ENCODE data around the gene PPP6R1. TPM values are rescaled to one million over a fixed set of nuclear protein-coding genes. Genes with fewer than 3 reads are reported as not detected.
"Not testable (repeated sequence)": the region's sequence is repeated elsewhere in the genome, so short reads cannot be mapped to it uniquely, and the experiment has no call there.

Gene PPP6R1
- total RNA-seq, 4 donors from 2014 or later: 14.6 to 47.9 (median 39.6) TPM

DNA sequence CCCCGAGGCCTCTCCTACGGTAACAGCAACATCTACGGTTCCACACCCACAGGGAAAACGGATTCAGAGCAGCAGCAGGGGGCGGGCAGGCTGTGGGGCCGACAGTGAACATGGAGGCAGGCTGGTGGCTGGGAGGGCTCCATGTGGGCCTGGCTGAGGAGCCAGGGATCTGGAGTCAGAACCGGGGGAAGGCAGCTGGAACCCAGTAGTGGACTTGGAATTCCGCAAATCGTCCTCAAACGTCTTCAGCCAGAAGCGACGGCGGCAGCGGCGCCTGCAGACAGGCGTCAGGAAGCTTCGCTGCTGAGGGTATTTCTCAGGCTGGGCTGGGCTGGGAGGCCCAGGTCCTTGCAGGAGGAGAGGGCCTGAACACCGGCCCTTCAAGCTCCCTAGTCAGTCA is 32.0 kb downstream of the PPP6R1 start:
- intact Hi-C loops (cut with DNase I; ENCODE audit: low total_unique reads) (no loop called here), in situ Hi-C loops (cut with MboI; ENCODE audit: low sequenced_read_pairs in 4 of 4) (no loop called here)
- no peak for ATAC-seq
- no peaks in the 10 kb centered on the region for H3K9me3 ChIP-seq
- no peak for DNase-seq
- peaks cover 0 to 41% of the 10 kb centered on the region in 2 donors for H3K36me3 ChIP-seq
- no peak for TF ChIP-seq POLR2A (IDR thresholded peaks at IDR 0.05)
- TF ChIP-seq, protein P1, sequence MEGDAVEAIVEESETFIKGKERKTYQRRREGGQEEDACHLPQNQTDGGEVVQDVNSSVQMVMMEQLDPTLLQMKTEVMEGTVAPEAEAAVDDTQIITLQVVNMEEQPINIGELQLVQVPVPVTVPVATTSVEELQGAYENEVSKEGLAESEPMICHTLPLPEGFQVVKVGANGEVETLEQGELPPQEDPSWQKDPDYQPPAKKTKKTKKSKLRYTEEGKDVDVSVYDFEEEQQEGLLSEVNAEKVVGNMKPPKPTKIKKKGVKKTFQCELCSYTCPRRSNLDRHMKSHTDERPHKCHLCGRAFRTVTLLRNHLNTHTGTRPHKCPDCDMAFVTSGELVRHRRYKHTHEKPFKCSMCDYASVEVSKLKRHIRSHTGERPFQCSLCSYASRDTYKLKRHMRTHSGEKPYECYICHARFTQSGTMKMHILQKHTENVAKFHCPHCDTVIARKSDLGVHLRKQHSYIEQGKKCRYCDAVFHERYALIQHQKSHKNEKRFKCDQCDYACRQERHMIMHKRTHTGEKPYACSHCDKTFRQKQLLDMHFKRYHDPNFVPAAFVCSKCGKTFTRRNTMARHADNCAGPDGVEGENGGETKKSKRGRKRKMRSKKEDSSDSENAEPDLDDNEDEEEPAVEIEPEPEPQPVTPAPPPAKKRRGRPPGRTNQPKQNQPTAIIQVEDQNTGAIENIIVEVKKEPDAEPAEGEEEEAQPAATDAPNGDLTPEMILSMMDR (IDR thresholded peaks at IDR 0.05 in 4 of 5, conservative IDR thresholded peaks at IDR 0.05 in 1 of 5): no peak
- H3K27me3 ChIP-seq: no peaks in the 10 kb centered on the region
- H3K4me1 ChIP-seq: no peaks in the 10 kb centered on the region
- H3K27ac ChIP-seq: no peak overlapping the region
- H3K4me3 ChIP-seq: no peak overlapping the region

DNA sequence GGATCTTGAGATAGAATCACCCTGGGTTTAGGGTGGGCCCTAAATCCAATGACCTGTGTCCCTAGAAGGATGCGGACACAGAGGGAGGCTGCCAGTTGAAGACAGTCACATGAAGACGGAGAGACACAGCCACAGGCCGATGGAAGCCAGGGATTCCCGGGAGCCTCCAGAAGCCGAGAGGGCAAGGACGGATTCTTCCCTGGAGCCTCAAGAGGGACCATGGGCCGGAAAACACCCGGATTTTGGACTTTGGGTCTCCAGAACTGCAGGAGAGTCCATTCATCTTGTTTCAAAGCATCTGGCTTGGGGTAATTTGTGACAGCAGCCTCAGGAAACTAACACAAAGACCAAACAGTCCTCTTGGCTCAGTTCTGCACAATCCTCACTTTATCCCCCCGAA is 32.5 kb downstream of the PPP6R1 start:
- in situ Hi-C loops (cut with MboI; ENCODE audit: low sequenced_read_pairs in 4 of 4): no loop called here
- H3K9me3 ChIP-seq: no peaks in the 10 kb centered on the region
- H3K27ac ChIP-seq: no peak overlapping the region
- no peak for ATAC-seq
- no peaks in the 10 kb centered on the region for H3K4me1 ChIP-seq
- DNase-seq: no peak
- no peak overlapping the region for H3K4me3 ChIP-seq
- peaks cover 0 to 37% of the 10 kb centered on the region in 2 donors for H3K36me3 ChIP-seq
- no peaks in the 10 kb centered on the region for H3K27me3 ChIP-seq
- TF ChIP-seq, protein P1 (IDR thresholded peaks at IDR 0.05 in 4 of 5, conservative IDR thresholded peaks at IDR 0.05 in 1 of 5): no peak
- no peak for TF ChIP-seq POLR2A (IDR thresholded peaks at IDR 0.05)
- intact Hi-C loops (cut with DNase I; ENCODE audit: low total_unique reads): no loop called here

DNA sequence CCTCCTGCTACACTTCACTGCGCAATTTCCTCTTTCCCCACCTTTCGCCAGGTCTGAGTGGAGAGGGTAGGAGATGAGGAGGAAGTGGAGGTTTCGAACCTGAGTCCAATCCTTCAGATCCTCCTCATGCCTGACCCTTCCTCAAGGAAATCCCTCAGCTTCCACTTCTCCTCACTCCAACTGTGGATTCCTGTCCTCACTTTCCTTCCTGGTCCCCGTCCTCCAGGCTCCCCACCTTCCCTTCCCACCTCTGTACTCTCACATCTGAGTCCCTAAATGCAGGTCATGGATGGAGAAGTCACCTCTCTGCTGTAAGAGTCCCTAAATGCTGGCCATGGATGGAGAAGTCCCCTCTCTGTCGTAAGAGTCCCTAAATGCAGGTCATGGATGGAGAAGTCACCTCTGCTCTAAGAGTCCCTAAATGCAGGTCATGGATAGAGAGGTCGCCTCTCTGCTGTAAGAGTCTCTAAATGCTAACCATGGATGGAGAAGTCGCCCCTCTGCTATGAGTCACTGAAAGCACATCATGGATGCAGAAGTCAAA is 33.3 kb downstream of the PPP6R1 start:
- in situ Hi-C loops (cut with MboI; ENCODE audit: low sequenced_read_pairs in 4 of 4): no loop called here
- no peak overlapping the region for H3K4me3 ChIP-seq
- no peaks in the 10 kb centered on the region for H3K9me3 ChIP-seq
- TF ChIP-seq, protein P1 (IDR thresholded peaks at IDR 0.05 in 4 of 5, conservative IDR thresholded peaks at IDR 0.05 in 1 of 5): no peak
- no peak for TF ChIP-seq POLR2A (IDR thresholded peaks at IDR 0.05)
- no peaks in the 10 kb centered on the region for H3K27me3 ChIP-seq
- DNase-seq (no peak), ATAC-seq (no peak)
- peaks cover 0 to 29% of the 10 kb centered on the region in 2 donors for H3K36me3 ChIP-seq
- H3K27ac ChIP-seq: no peak overlapping the region
- intact Hi-C loops (cut with DNase I; ENCODE audit: low total_unique reads): no loop called here
- H3K4me1 ChIP-seq: no peaks in the 10 kb centered on the region

DNA sequence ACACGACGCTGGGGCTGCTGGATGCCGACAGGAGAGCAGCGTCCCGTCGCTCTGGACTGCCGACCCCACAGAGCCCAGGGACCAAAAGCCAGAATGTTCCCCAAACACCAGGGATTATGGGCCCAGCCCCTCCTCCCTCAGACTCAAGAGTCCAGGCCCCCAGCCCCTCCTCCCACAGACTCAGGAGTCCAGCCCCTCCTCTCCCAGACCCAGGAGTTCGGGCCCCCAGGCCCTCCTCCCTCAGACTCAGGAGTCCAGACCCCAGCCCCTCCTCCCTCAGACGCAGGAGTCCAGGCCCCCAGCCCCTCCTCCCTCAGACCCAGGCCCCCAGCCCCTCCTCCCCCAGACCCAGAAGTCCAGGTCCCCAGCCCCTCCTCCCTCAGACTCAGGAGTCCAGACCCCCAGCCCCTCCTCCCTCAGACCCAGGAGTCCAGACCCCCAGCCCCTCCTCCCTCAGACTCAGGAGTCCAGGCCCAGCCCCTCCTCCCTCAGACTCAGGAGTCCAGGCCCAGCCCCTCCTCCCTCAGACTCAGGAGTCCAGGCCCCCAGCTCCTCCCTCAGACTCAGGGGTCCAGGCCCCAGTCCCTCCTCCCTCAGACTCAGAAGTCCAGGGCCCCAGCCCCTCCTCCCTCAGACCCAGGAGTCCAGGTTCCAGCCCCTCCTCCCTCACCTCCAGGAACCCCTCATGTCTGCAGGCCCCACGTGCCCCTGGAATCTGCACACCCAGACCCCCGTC is 34.0 kb downstream of the PPP6R1 start:
- H3K4me3 ChIP-seq; intact Hi-C loops (cut with DNase I; ENCODE audit: low total_unique reads); ATAC-seq; H3K4me1 ChIP-seq; DNase-seq; H3K27me3 ChIP-seq; H3K9me3 ChIP-seq; in situ Hi-C loops (cut with MboI; ENCODE audit: low sequenced_read_pairs in 4 of 4); H3K27ac ChIP-seq: not testable (repeated sequence)
- peaks cover 0 to 22% of the 10 kb centered on the region in 2 donors for H3K36me3 ChIP-seq

DNA sequence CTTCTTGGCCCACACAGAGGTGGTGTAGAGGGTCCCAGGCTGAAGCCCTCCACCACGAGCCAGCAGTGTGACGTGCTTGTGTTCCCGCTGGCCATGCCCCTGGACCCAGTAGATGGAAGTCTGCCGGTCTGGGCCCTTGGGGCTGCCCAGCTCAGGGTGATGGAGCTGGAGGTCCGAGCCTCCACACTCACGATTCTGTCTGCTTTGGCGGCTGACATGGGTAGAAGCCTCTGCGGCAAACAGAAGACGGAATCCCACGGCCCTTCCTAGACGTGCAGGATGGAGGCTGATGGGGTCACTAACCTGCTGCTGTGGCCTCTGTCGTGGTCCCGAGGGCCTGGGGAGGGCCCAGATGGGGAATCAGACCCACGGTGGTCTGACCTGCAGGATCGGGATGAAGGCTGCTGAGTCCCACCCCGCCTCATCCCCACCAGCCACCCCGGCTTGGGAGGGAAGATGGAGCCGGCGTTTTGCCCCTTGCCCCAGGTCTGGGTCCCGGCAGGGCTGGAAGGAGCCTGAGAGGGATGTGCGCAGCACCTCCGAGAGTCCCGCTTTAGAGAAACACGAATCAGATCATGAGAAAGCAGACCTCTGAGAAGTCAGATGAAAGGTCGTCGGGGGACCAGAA is 34.7 kb downstream of the PPP6R1 start:
- H3K27me3 ChIP-seq: no peaks in the 10 kb centered on the region
- TF ChIP-seq, protein P1 (IDR thresholded peaks at IDR 0.05 in 4 of 5, conservative IDR thresholded peaks at IDR 0.05 in 1 of 5): no peak
- TF ChIP-seq POLR2A (IDR thresholded peaks at IDR 0.05): no peak
- no peak overlapping the region for H3K27ac ChIP-seq
- DNase-seq (no peak), ATAC-seq (no peak)
- H3K36me3 ChIP-seq: peaks cover 0 to 16% of the 10 kb centered on the region in 2 donors
- no peaks in the 10 kb centered on the region for H3K9me3 ChIP-seq
- no peak overlapping the region for H3K4me3 ChIP-seq
- in situ Hi-C loops (cut with MboI; ENCODE audit: low sequenced_read_pairs in 4 of 4): no loop called here
- no peaks in the 10 kb centered on the region for H3K4me1 ChIP-seq
- intact Hi-C loops (cut with DNase I; ENCODE audit: low total_unique reads): no loop called here

Data from gastrocnemius medialis (tissue), 4 donors.